Tibial nerve (tissue), 4 donors: Measurements from ENCODE around the gene ZNF408. TPM values are rescaled to one million over a fixed set of nuclear protein-coding genes. Genes with fewer than 3 reads are reported as not detected.
"Not testable (repeated sequence)": the region's sequence is repeated elsewhere in the genome, so short reads cannot be mapped to it uniquely, and the experiment has no call there.

ENCODE experiments used
- DNase-seq, 2 donors: peaks; one replicate each; pipeline ENCODE4 v3.0.0-alpha.2; 2019; ENCODE audit warnings: low spot score in 2 of 2
- H3K27ac ChIP-seq, 4 donors: fragments of 200-600 bp; sonication (generic) in 3 of 4; one replicate each; pipeline ENCODE4 v1.5.1; 2017 to 2019; ENCODE audit warnings: mild to moderate bottlenecking in 1 of 4
- H3K27me3 ChIP-seq, 2 donors: fragments of 200-600 bp; sonication (generic) in 1 of 2; one replicate each; pipeline versions ENCODE4 v1.5.1 to v1.6.0; 2017 to 2019
- H3K36me3 ChIP-seq, 3 donors: fragments of 200-600 bp; sonication (generic); one replicate each; pipeline ENCODE4 v1.5.1; 2018 to 2019
- H3K4me1 ChIP-seq, 4 donors: fragments of 200-600 bp; sonication (generic) in 3 of 4; one replicate each; pipeline ENCODE4 v1.5.1; 2017 to 2019
- H3K4me3 ChIP-seq, 4 donors: fragments of 200-600 bp; sonication (generic) in 3 of 4; one replicate each; pipeline ENCODE4 v1.5.1; 2017 to 2019; ENCODE audit warnings: mild to moderate bottlenecking in 1 of 4, moderate library complexity in 1 of 4
- H3K9me3 ChIP-seq, 4 donors: fragments of 200-600 bp; sonication (generic) in 3 of 4; one replicate each; pipeline ENCODE4 v1.5.1; 2017 to 2019
- CTCF ChIP-seq, 5 experiments: fragments of 200-600 bp in 3 of 5; fragments of 450-650 bp in 2 of 5; sonication (generic) in 3 of 5; IDR thresholded peaks; one replicate each; pipeline ENCODE4 v1.5.1; 2016 to 2019; ENCODE audit warnings: antibody characterized with exemption in 5 of 5, mild to moderate bottlenecking in 3 of 5, moderate library complexity in 2 of 5
- EP300 ChIP-seq, 2 donors: sonication (generic); formaldehyde crosslinking; IDR thresholded peaks; one replicate each; pipeline ENCODE4 v1.6.1; 2017; ENCODE audit warnings: antibody characterized with exemption in 2 of 2, mild to moderate bottlenecking in 1 of 2
- POLR2A ChIP-seq, 2 donors: fragments of 450-650 bp; IDR thresholded peaks; one replicate each; pipeline ENCODE4 v1.6.1; 2017; ENCODE audit warnings: antibody characterized with exemption in 2 of 2, mild to moderate bottlenecking in 2 of 2, moderate library complexity in 2 of 2
- WGBS, 2 donors: methylation state at CpG; one replicate each; pipeline ENCODE4 v1.1.5; 2018; 5-methylcytosine and 5-hydroxymethylcytosine counted together
- total RNA-seq, 4 donors: library from RNA; depleted of rRNA; stranded (reverse); fragments of >200 nt; gene quantifications; one replicate each; pipeline ENCODE4 v1.1.0, GENCODE V29; 2016

The ZNF408 gene
- total RNA-seq, 4 donors from 2014 or later = 8.8 to 21.6 (median 13.7) TPM

GRCh38 chr11:46666516-46666915 is 34.3 kb upstream of the ZNF408 start:
- Histone ChIP-seq H3K9me3 (no peaks in the 10 kb centered on the region), H3K4me1 (peaks cover 0 to 73% (median 19%) of the 10 kb centered on the region in 4 donors), H3K36me3 (peaks cover 2 to 94% (median 24%) of the 10 kb centered on the region in 3 donors), H3K27ac (peak overlapping the region; percentile 55 to 84 (median 76)), H3K4me3 (no peak overlapping the region), H3K27me3 (no peaks in the 10 kb centered on the region)
- TF ChIP-seq EP300 (IDR thresholded peaks at IDR 0.05) (peak in 1 of 2 donors; percentile 58), CTCF (IDR thresholded peaks at IDR 0.05) (no peak)
- peak; percentile 66 to 72 for DNase-seq
- 40 to 42% methylated on average over 5 of the region's 5 CpGs for WGBS, 2 donors

DNA sequence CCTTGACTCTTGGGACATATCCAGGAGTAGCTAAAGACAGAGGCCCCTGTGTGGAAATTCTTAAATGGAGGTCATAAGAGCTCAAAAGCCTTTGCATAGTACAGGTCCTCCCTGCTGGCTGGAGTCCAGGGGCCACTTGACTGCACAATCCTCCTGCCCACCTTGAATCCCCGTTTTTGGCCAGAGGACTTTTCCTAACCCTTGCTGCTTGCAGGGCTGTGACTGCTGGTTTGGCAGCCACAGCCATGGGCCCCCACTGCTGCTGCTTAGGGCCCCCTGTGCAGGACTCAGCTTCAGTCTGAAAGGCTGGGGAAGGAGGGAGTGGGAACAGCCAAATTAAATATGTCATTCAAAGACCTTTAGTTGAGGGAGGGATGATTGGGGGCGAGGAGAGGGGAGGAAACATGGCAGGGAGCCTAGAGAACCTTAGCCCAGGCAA is 33.8 kb upstream of the ZNF408 start:
- peak; percentile 54 to 55 for DNase-seq
- TF ChIP-seq POLR2A (IDR thresholded peaks at IDR 0.05) = no peak
- no peak for TF ChIP-seq CTCF (IDR thresholded peaks at IDR 0.05)
- no peak for TF ChIP-seq EP300 (IDR thresholded peaks at IDR 0.05)
- Histone ChIP-seq H3K9me3 (no peaks in the 10 kb centered on the region), H3K4me3 (no peak overlapping the region), H3K27ac (peak overlapping the region; percentile 55 to 84 (median 76)), H3K27me3 (no peaks in the 10 kb centered on the region), H3K4me1 (peaks cover 0 to 73% (median 19%) of the 10 kb centered on the region in 4 donors), H3K36me3 (peaks cover 2 to 95% (median 24%) of the 10 kb centered on the region in 3 donors)
- WGBS, 2 donors = 38 to 39% methylated on average over 2 of the region's 2 CpGs

GRCh38 chr11:46668480-46669085 is 32.2 kb upstream of the ZNF408 start:
- peaks cover 0 to 70% (median 19%) of the 10 kb centered on the region in 4 donors for H3K4me1 ChIP-seq
- TF ChIP-seq POLR2A (IDR thresholded peaks at IDR 0.05) = no peak
- TF ChIP-seq CTCF (IDR thresholded peaks at IDR 0.05) = no peak
- no peak for TF ChIP-seq EP300 (IDR thresholded peaks at IDR 0.05)
- H3K36me3 ChIP-seq = peaks cover 2 to 97% (median 24%) of the 10 kb centered on the region in 3 donors
- no peaks in the 10 kb centered on the region for H3K9me3 ChIP-seq
- WGBS, 2 donors = 89 to 93% methylated on average over 12 of the region's 12 CpGs
- DNase-seq = no peak
- H3K4me3 ChIP-seq = no peak overlapping the region
- no peaks in the 10 kb centered on the region for H3K27me3 ChIP-seq
- H3K27ac ChIP-seq = peak overlapping the region in 3 of 4 donors; percentile 71 to 84 (median 82)

GRCh38 chr11:46669711-46670139 is 31.1 kb upstream of the ZNF408 start:
- Histone ChIP-seq H3K9me3 (no peaks in the 10 kb centered on the region), H3K27me3 (no peaks in the 10 kb centered on the region), H3K4me1 (peaks cover 0 to 75% (median 25%) of the 10 kb centered on the region in 4 donors), H3K4me3 (no peak overlapping the region), H3K27ac (peak overlapping the region in 2 of 4 donors; percentile 82 to 84), H3K36me3 (peaks cover 2 to 94% (median 24%) of the 10 kb centered on the region in 3 donors)
- 70 to 73% methylated on average over 3 of the region's 3 CpGs for WGBS, 2 donors
- no peak for DNase-seq
- peak in 1 of 5 experiments; percentile 9 for TF ChIP-seq CTCF (IDR thresholded peaks at IDR 0.05)
- TF ChIP-seq EP300 (IDR thresholded peaks at IDR 0.05) = no peak
- no peak for TF ChIP-seq POLR2A (IDR thresholded peaks at IDR 0.05)

DNA sequence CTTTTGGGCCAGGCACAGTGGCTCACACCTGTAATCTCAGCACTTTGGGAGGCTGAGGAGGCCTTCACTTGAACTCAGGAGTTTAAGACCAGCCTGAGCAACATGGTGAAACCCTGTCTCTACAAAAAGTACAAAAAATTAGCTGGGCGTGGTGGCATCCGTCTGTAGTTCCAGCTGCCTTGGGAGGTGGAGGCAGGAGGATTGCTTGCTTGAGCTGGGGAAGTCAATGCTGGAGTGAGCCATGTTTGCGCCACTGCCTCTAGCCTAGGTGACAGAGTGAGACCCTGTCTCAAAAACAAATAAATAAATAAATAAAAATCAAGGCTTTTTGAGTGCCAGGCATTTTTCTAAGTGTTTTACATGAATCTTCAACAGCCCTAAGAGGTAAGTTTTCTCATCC is 30.3 kb upstream of the ZNF408 start:
- not testable (repeated sequence) for H3K27me3 ChIP-seq, H3K4me3 ChIP-seq, H3K9me3 ChIP-seq, DNase-seq
- WGBS, 2 donors = 89 to 91% methylated on average over 3 of the region's 3 CpGs
- Histone ChIP-seq H3K27ac (peak overlapping the region in 3 of 4 donors; percentile 8 to 62 (median 18)), H3K4me1 (peaks cover 0 to 75% (median 33%) of the 10 kb centered on the region in 4 donors), H3K36me3 (peaks cover 2 to 86% (median 16%) of the 10 kb centered on the region in 3 donors)
